GM12878 (cell line): Measurements from ENCODE around the gene HIC1. TPM values are rescaled to one million over a fixed set of nuclear protein-coding genes. Genes with fewer than 3 reads are reported as not detected.

ENCODE experiments used
- ATAC-seq: fragments of 200-7000 bp; cut with Tn5 transposase; 3 replicates; pipeline ENCODE4 v1.9.1; 2020; ENCODE audit warnings: mild to moderate bottlenecking, moderate library complexity
- BruUV-seq: library from RNA; stranded (reverse); fragments of 400-500 nt; replicated peaks from 2 replicates; lab custom pipeline; 2021; lab: Mats Ljungman, UMichigan
- CTCF ChIA-PET: fragments of 300-600 bp; sonication (Branson Sonifier 250); formaldehyde crosslinking; extraction: SDS; loops from one replicate; lab custom pipeline; 2021; ENCODE audit warnings: inconsistent platforms; lab: Yijun Ruan, JAX
- POLR2A ChIA-PET: fragments of 350-600 bp; formaldehyde crosslinking; extraction: SDS; loops from one replicate; lab custom pipeline; 2021; ENCODE audit warnings: inconsistent platforms; lab: Charles Lee
- RAD21 ChIA-PET: fragments of 300-600 bp; sonication (Branson Sonifier 250); formaldehyde crosslinking; loops from one replicate; lab custom pipeline; 2023; ENCODE audit warnings: antibody characterized with exemption; ENCODE audit not compliant: unreplicated experiment; lab: Charles Lee
- SMC1A ChIA-PET: fragments of 300-600 bp; sonication (Branson Sonifier 250); formaldehyde crosslinking; loops from one replicate; lab custom pipeline; 2023; ENCODE audit not compliant: unreplicated experiment, uncharacterized antibody; lab: Charles Lee
- DNase-seq: peaks from one replicate; pipeline ENCODE4 v3.0.0-alpha.2; 2011; ENCODE audit warnings: low read depth, low spot score
- FAIRE-seq: peaks from 3 replicates; lab custom pipeline; 2011; peaks lifted over from hg19 to GRCh38; lab: Jason Lieb, UNC
- H2AFZ ChIP-seq: 2 replicates; pipeline ENCODE4 v1.6.0; 2011; ENCODE audit warnings: low read depth, low read length, control low read depth; ENCODE audit not compliant: control insufficient read depth
- H3K27ac ChIP-seq: 2 replicates; pipeline ENCODE4 v1.5.1; 2011; ENCODE audit warnings: control low read depth; ENCODE audit not compliant: control insufficient read depth, insufficient read depth
- H3K27me3 ChIP-seq, 2 experiments: replicated peaks in 1 of 2; 2 replicates each; pipeline versions ENCODE4 v1.6.0 to v1.6.1; 2011; ENCODE audit warnings: low read length in 1 of 2; ENCODE audit not compliant: control insufficient read depth in 2 of 2, insufficient read depth in 2 of 2
- H3K36me3 ChIP-seq, 2 experiments: 2 replicates each; pipeline ENCODE4 v1.5.1; 2011; ENCODE audit warnings: low read length in 1 of 2; ENCODE audit not compliant: control insufficient read depth in 2 of 2, insufficient read depth in 2 of 2
- H3K4me1 ChIP-seq: 2 replicates; pipeline ENCODE4 v1.6.1; 2011; ENCODE audit warnings: mild to moderate bottlenecking, low read length, moderate library complexity, mixed read lengths; ENCODE audit not compliant: control insufficient read depth, insufficient read depth
- H3K4me2 ChIP-seq: 2 replicates; pipeline ENCODE4 v1.6.0; 2011; ENCODE audit warnings: control low read depth; ENCODE audit not compliant: control insufficient read depth, insufficient read depth
- H3K4me3 ChIP-seq: fragments of 200-600 bp; sonication (generic); 2 replicates; pipeline ENCODE4 v1.5.1; 2016
- H3K79me2 ChIP-seq: 2 replicates; pipeline ENCODE4 v1.6.0; 2011; ENCODE audit warnings: low read length; ENCODE audit not compliant: control insufficient read depth, insufficient read depth
- H3K9ac ChIP-seq: 2 replicates; pipeline ENCODE4 v1.8.0; 2011; ENCODE audit warnings: low read length, control low read depth, mixed read lengths; ENCODE audit not compliant: control insufficient read depth, insufficient read depth
- H3K9me3 ChIP-seq: replicated peaks from 3 replicates; pipeline ENCODE4 v1.5.1; 2011; ENCODE audit warnings: mild to moderate bottlenecking, low read length; ENCODE audit not compliant: control insufficient read depth, insufficient read depth
- H4K20me1 ChIP-seq: 2 replicates; pipeline ENCODE4 v1.6.0; 2011; ENCODE audit not compliant: control insufficient read depth, insufficient read depth
- CUX1 ChIP-seq: IDR thresholded peaks from 2 replicates; pipeline ENCODE4 v1.6.1; 2012; ENCODE audit warnings: improper control_type of control experiment, low read depth, low read length; ENCODE audit not compliant: insufficient replicate concordance
- SMAD1 ChIP-seq: fragments of 450-650 bp; IDR thresholded peaks from 2 replicates; pipeline ENCODE4 v1.6.1; 2018; ENCODE audit warnings: mild to moderate bottlenecking, low read depth; ENCODE audit not compliant: partially characterized antibody
- WGBS: methylation state at CpG from one replicate; pipeline ENCODE4 v1.1.6; 2016; ENCODE audit warnings: low lambda C conversion rate; ENCODE audit not compliant: insufficient replicate concordance, insufficient coverage; ENCODE audit errors: missing lambda C conversion rate; 5-methylcytosine and 5-hydroxymethylcytosine counted together
- in situ Hi-C: fragments of 300-500 bp; cut with MboI; formaldehyde crosslinking; loops from 9 replicates; pipeline ENCODE4 v1.14.3; 2018; ENCODE audit warnings: mixed read lengths
- intact Hi-C: fragments of 100-400 bp; cut with micrococcal nuclease; formaldehyde crosslinking; loops from one replicate; pipeline ENCODE4 v1.14.2; 2022; ENCODE audit not compliant: unreplicated experiment
- polyA plus RNA-seq, 11 experiments: library from polyadenylated mRNA; depleted of rRNA in 4 of 11; unstranded in 6 of 11; stranded (reverse) in 5 of 11; fragments of >200 nt; fragmentation: Nextera tagmentation in 4 of 11; fragmentation: Illumina TruSeq in 1 of 11; extraction: Ambion mirVana in 4 of 11; extraction: Trizol in 1 of 11; gene quantifications; 1 replicate in 1 of 11; 2 replicates in 10 of 11; pipeline versions ENCODE4 v1.2.1 to v1.2.3, GENCODE V29; 2011 to 2016; ENCODE audit warnings: inconsistent platforms in 2 of 11, missing spikeins in 2 of 11, low read depth in 1 of 11
- total RNA-seq, 4 experiments: library from RNA; depleted of rRNA in 3 of 4; stranded (reverse); fragments of >200 nt in 3 of 4; fragmentation: Illumina TruSeq in 1 of 4; extraction: Trizol in 1 of 4; gene quantifications; 2 replicates each; pipeline versions ENCODE4 v1.2.1 to v1.2.3, GENCODE V29; 2013 to 2021

Gene HIC1
- total and polyA plus RNA-seq, 10 of the 15 experiments (the other 5 are each of a cell fraction or from before 2014, with no cell fraction given): 0.11 to 61.1 (median 4.9) TPM

- ChIA-PET RAD21 (no interaction called here), CTCF (interaction anchor here (0.8 kb wide), 1 partner anchor 107 kb away, joined by 3 read pairs; no protein-coding TSS in a partner anchor)
- no TSS peak for BruUV-seq
Observed at GRCh38 chr17:2016494-2016893, 38.4 kb upstream of the HIC1 start.

More at GRCh38 chr17:2016494-2016893, 38.4 kb upstream of the HIC1 start:
- 83% methylated on average over 20 of the region's 20 CpGs for WGBS
- POLR2A ChIA-PET: no interaction called here
- Histone ChIP-seq H3K9ac (no peak overlapping the region), H3K27me3 (peaks cover 1 to 5% of the 10 kb centered on the region in 2 experiments; a peak in 3 of 4 replicates), H3K4me2 (no peak overlapping the region), H3K4me1 (peaks cover 10% of the 10 kb centered on the region), H2AFZ (no peak overlapping the region), H3K79me2 (no peaks in the 10 kb centered on the region), H3K36me3 (no peaks in the 10 kb centered on the region), H3K27ac (no peak overlapping the region), H3K9me3 (no peaks in the 10 kb centered on the region; the same call in 2 of the 3 replicates), H3K4me3 (no peak overlapping the region), H4K20me1 (no peaks in the 10 kb centered on the region)
- no peak for FAIRE-seq
- intact Hi-C loops (no loop called here), in situ Hi-C loops (loop anchor here (25.0 kb wide), 1 partner anchor 104 kb away; no protein-coding TSS in a partner anchor)
- SMC1A ChIA-PET: no interaction called here
- ATAC-seq: no peak
- no peak for DNase-seq
- TF ChIP-seq SMAD1 (no peak), CUX1 (no peak)
